Keratinocyte (primary cell): ENCODE data around the gene PHKA2. TPM values are rescaled to one million over a fixed set of nuclear protein-coding genes. Genes with fewer than 3 reads are reported as not detected.

ENCODE experiments used
- DNase-seq: peaks from one replicate; pipeline ENCODE4 v3.0.0-alpha.2; 2011; ENCODE audit warnings: low read depth, missing footprints, low spot score
- FAIRE-seq: peaks from 2 replicates; lab custom pipeline; 2011; peaks lifted over from hg19 to GRCh38; lab: Jason Lieb, UNC
- H2AFZ ChIP-seq: 2 replicates; pipeline ENCODE4 v1.6.0; 2012; ENCODE audit warnings: low read length, control low read depth, inconsistent platforms; ENCODE audit not compliant: control insufficient read depth
- H3K27ac ChIP-seq: 2 replicates; pipeline ENCODE4 v1.5.1; 2011; ENCODE audit warnings: low read length; ENCODE audit not compliant: control insufficient read depth, insufficient read depth
- H3K27me3 ChIP-seq: 3 replicates; pipeline ENCODE4 v1.6.0; 2011; ENCODE audit warnings: low read length; ENCODE audit not compliant: control insufficient read depth, insufficient read depth; ENCODE audit errors: extremely low read depth
- H3K36me3 ChIP-seq, 2 experiments: 2 replicates in 1 of 2; 3 replicates in 1 of 2; pipeline ENCODE4 v1.5.1; 2011; ENCODE audit warnings: low read length in 2 of 2, mild to moderate bottlenecking in 1 of 2; ENCODE audit not compliant: control insufficient read depth in 2 of 2, insufficient read depth in 2 of 2; ENCODE audit errors: extremely low read depth in 1 of 2
- H3K4me1 ChIP-seq: 3 replicates; pipeline ENCODE4 v1.5.1; 2011; ENCODE audit warnings: low read length; ENCODE audit not compliant: control insufficient read depth, insufficient read depth; ENCODE audit errors: extremely low read depth
- H3K4me2 ChIP-seq: 3 replicates; pipeline ENCODE4 v1.6.0; 2011; ENCODE audit warnings: low read depth, low read length; ENCODE audit not compliant: control insufficient read depth, insufficient read depth; ENCODE audit errors: extremely low read depth
- H3K4me3 ChIP-seq, 3 experiments: fragments of 200-600 bp in 1 of 3; sonication (generic) in 1 of 3; 2 replicates in 2 of 3; 3 replicates in 1 of 3; pipeline ENCODE4 v1.5.1; 2011 to 2016; ENCODE audit warnings: low read length in 3 of 3, mild to moderate bottlenecking in 3 of 3, control low read depth in 2 of 3, inconsistent platforms in 1 of 3, low read depth in 1 of 3, mixed read lengths in 1 of 3, mixed run types in 1 of 3, moderate library complexity in 1 of 3; ENCODE audit not compliant: control insufficient read depth in 2 of 3, insufficient read depth in 2 of 3; ENCODE audit errors: extremely low read depth in 1 of 3
- H3K79me2 ChIP-seq: 2 replicates; pipeline ENCODE4 v1.6.0; 2012; ENCODE audit warnings: low read length; ENCODE audit not compliant: control insufficient read depth, insufficient read depth
- H3K9ac ChIP-seq: 3 replicates; pipeline ENCODE4 v1.6.0; 2011; ENCODE audit warnings: low read length; ENCODE audit not compliant: control insufficient read depth, insufficient read depth; ENCODE audit errors: extremely low read depth
- H3K9me1 ChIP-seq: 3 replicates; pipeline ENCODE4 v1.6.0; 2011; ENCODE audit warnings: low read length; ENCODE audit not compliant: control insufficient read depth, insufficient read depth; ENCODE audit errors: extremely low read depth
- H3K9me3 ChIP-seq: 2 replicates; pipeline ENCODE4 v1.5.1; 2012; ENCODE audit warnings: low read depth, low read length; ENCODE audit not compliant: control insufficient read depth
- H4K20me1 ChIP-seq: 3 replicates; pipeline ENCODE4 v1.6.0; 2011; ENCODE audit warnings: low read length; ENCODE audit not compliant: control insufficient read depth, insufficient read depth; ENCODE audit errors: extremely low read depth
- CTCF ChIP-seq, 3 experiments: IDR thresholded peaks in 1 of 3; conservative IDR thresholded peaks in 1 of 3; optimal IDR thresholded peaks in 1 of 3; 2 replicates in 2 of 3; 3 replicates in 1 of 3; pipeline versions ENCODE3 to v1.5.1; 2011; ENCODE audit warnings: low read length in 3 of 3, mild to moderate bottlenecking in 3 of 3, moderate library complexity in 2 of 3, control low read depth in 1 of 3, inconsistent platforms in 1 of 3; ENCODE audit not compliant: insufficient read depth in 2 of 3; ENCODE audit errors: extremely low read depth in 1 of 3
- EZH2 ChIP-seq: IDR thresholded peaks from one replicate; pipeline ENCODE4 v1.6.1; 2012; ENCODE audit warnings: inconsistent platforms, mild to moderate bottlenecking, low read length, moderate library complexity
- dilution Hi-C: fragments of 300-500 bp; cut with MboI; formaldehyde crosslinking; loops from one replicate; pipeline ENCODE4 v1.7.0; 2020; ENCODE audit warnings: low sequenced_read_pairs; ENCODE audit not compliant: extremely low pct_ligation_motif_present
- polyA plus RNA-seq, 5 experiments: library from polyadenylated mRNA; depleted of rRNA in 3 of 5; stranded (reverse) in 3 of 5; stranded (forward) in 1 of 5; unstranded in 1 of 5; fragments of >200 nt; gene quantifications; 1 replicate in 1 of 5; 2 replicates in 3 of 5; 3 replicates in 1 of 5; pipeline versions ENCODE4 v1.2.1 to v1.2.3, GENCODE V29; 2011 to 2012; ENCODE audit warnings: missing spikeins in 2 of 5, low read depth in 1 of 5, low replicate concordance in 1 of 5

Gene PHKA2
- polyA plus RNA-seq, 1 donor (not counting 4 experiments of a cell fraction or from before 2014, with no cell fraction given) = 14.1 TPM

- no peak overlapping the region for H3K4me3 ChIP-seq
Measured at GRCh38 chrX:18937173-18937572, 46.7 kb downstream of the PHKA2 start.

GRCh38 chrX:18935893-18936292 is 48.0 kb downstream of the PHKA2 start:
- no peaks in the 10 kb centered on the region for H3K4me1 ChIP-seq
- no peak for FAIRE-seq
- no peaks in the 10 kb centered on the region for H4K20me1 ChIP-seq
- no peak for TF ChIP-seq EZH2
- no peak for TF ChIP-seq CTCF (optimal IDR thresholded peaks at IDR 0.05 in 1 of 3, IDR thresholded peaks at IDR 0.05 in 1 of 3, conservative IDR thresholded peaks at IDR 0.05 in 1 of 3; ENCODE audit: extremely low read depth in 1 of 3, insufficient read depth in 2 of 3, low read length in 3 of 3)
- H3K4me2 ChIP-seq = no peak overlapping the region
- no peak overlapping the region for H3K4me3 ChIP-seq
- no peaks in the 10 kb centered on the region for H3K79me2 ChIP-seq
- H3K9ac ChIP-seq = no peak overlapping the region
- H3K27ac ChIP-seq = no peak overlapping the region
- no peak for DNase-seq
- dilution Hi-C loops = no loop called here
- H3K9me1 ChIP-seq = no peaks in the 10 kb centered on the region
- H2AFZ ChIP-seq = no peak overlapping the region
- no peaks in the 10 kb centered on the region for H3K27me3 ChIP-seq
- H3K9me3 ChIP-seq = no peaks in the 10 kb centered on the region
- H3K36me3 ChIP-seq = no peaks in the 10 kb centered on the region

More at GRCh38 chrX:18937173-18937572, 46.7 kb downstream of the PHKA2 start:
- DNase-seq = no peak
- H4K20me1 ChIP-seq = no peaks in the 10 kb centered on the region
- H2AFZ ChIP-seq = no peak overlapping the region
- no peak overlapping the region for H3K4me2 ChIP-seq
- H3K9me1 ChIP-seq = no peaks in the 10 kb centered on the region
- H3K79me2 ChIP-seq = no peaks in the 10 kb centered on the region
- FAIRE-seq = no peak
- H3K27me3 ChIP-seq = no peaks in the 10 kb centered on the region
- no peaks in the 10 kb centered on the region for H3K9me3 ChIP-seq
- TF ChIP-seq EZH2 = no peak
- no peak for TF ChIP-seq CTCF (optimal IDR thresholded peaks at IDR 0.05 in 1 of 3, IDR thresholded peaks at IDR 0.05 in 1 of 3, conservative IDR thresholded peaks at IDR 0.05 in 1 of 3; ENCODE audit: extremely low read depth in 1 of 3, insufficient read depth in 2 of 3, low read length in 3 of 3)
- H3K4me1 ChIP-seq = no peaks in the 10 kb centered on the region
- dilution Hi-C loops = no loop called here
- no peak overlapping the region for H3K27ac ChIP-seq
- H3K9ac ChIP-seq = no peak overlapping the region
- no peaks in the 10 kb centered on the region for H3K36me3 ChIP-seq
